GM18868 (cell line): ENCODE results near the gene RPUSD2.

Experiments used
- ATAC-seq: cut with Tn5 transposase; IDR thresholded peaks from one replicate; pipeline ENCODE4 v1.9.1; 2021; ENCODE audit warnings: mild to moderate bottlenecking, moderate library complexity; ENCODE audit not compliant: unreplicated experiment

RPUSD2 gene

DNA sequence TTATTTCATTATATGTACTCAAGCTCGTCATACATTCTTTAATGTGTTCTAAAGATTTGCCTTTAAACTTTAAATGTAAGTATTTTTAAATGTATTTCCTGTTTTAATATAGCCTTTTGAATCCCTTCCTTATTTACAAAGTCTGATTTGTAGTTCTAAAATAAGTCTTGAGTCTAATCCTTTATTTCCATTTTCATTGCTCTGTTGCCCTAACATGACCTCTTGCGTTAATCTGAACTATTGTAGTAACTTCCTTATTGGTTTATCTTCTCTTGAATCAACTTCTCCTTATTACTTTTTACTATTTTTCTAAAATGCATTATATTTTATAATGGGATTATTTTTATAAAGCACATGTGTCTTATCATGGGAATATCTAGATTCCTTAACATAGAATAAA, 48.9 kb downstream of the RPUSD2 start:
- ATAC-seq = no peak

DNA sequence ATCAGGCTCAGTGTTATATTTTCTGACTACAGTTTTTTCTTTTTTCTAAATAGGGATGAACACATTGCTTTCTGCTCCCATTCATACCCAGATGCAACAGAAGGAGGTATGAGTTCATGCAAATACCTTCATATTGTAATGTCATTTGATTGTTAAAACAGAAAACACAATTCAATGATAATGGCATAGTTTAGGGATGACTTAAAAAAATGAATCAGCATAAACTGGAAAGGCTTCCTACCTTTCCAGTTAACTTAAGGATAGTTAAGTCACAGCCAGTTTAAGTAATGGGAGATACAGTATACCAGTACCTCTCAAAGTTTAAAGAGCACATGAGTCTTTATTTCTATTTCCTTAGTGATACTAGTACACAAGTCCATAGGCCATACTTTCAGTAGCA, 49.8 kb downstream of the RPUSD2 start:
- no peak for ATAC-seq

DNA sequence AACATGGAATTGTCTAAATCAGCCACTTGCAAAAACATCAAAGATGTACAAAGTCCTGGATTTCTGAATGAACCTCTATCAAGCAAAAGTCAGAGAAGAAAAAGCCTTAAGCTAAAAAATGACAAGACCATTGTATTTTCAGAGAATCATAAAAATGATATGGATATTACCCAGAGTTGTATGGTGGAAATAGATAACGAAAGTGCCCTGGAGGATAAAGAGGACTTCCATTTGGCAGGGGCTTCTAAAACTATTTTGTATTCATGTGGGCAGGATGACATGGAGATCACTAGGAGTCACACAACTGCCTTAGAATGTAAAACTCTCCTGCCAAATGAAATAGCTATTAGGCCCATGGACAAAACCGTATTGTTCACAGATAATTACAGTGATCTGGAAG, 54.3 kb downstream of the RPUSD2 start:
- no peak for ATAC-seq
